B cell (primary cell): ENCODE data around the gene MT1X. TPM values are rescaled to one million over a fixed set of nuclear protein-coding genes. Genes with fewer than 3 reads are reported as not detected.

Source experiments
- ATAC-seq: fragments of 200-7000 bp; cut with Tn5 transposase; one replicate; pipeline ENCODE4 v1.10.0; 2021; ENCODE audit warnings: low read depth, mild to moderate bottlenecking, moderate number of reproducible peaks, moderate library complexity
- CTCF ChIA-PET: fragments of 350-600 bp; sonication (Branson Sonifier 250); formaldehyde crosslinking; loops from one replicate; lab custom pipeline; 2021; ENCODE audit warnings: antibody characterized with exemption, inconsistent platforms; lab: Charles Lee
- POLR2A ChIA-PET: fragments of 350-600 bp; sonication (Branson Sonifier 250); formaldehyde crosslinking; loops from one replicate; lab custom pipeline; 2021; ENCODE audit warnings: antibody characterized with exemption; lab: Charles Lee
- DNase-seq: peaks from one replicate; pipeline ENCODE4 v3.0.0; 2013
- H2AFZ ChIP-seq: 2 replicates; pipeline ENCODE4 v1.6.1; 2012; ENCODE audit warnings: mild to moderate bottlenecking, low read depth, low read length; ENCODE audit not compliant: insufficient read depth, poor library complexity, severe bottlenecking
- H3K27ac ChIP-seq, 2 donors: 1 replicate in 1 of 2; 2 replicates in 1 of 2; pipeline ENCODE4 v1.5.1; 2012 to 2013; ENCODE audit warnings: low read length in 2 of 2, mild to moderate bottlenecking in 2 of 2, moderate library complexity in 1 of 2
- H3K27me3 ChIP-seq, 4 experiments: fragments of 200-600 bp in 1 of 4; sonication (generic) in 1 of 4; replicated peaks in 1 of 4; 1 replicate in 2 of 4; 2 replicates in 2 of 4; pipeline versions ENCODE4 v1.6.1 to v1.7.0; 2013 to 2016; ENCODE audit warnings: low read length in 3 of 4, mild to moderate bottlenecking in 2 of 4, mixed read lengths in 1 of 4, moderate library complexity in 1 of 4; ENCODE audit not compliant: insufficient read depth in 4 of 4, control insufficient read depth in 3 of 4; ENCODE audit errors: control extremely low read depth in 1 of 4
- H3K36me3 ChIP-seq, 2 experiments: replicated peaks in 1 of 2; 1 replicate in 1 of 2; 2 replicates in 1 of 2; pipeline versions ENCODE4 v1.6.1 to v1.7.1; 2013; ENCODE audit warnings: low read length in 1 of 2; ENCODE audit not compliant: insufficient read depth in 2 of 2, control insufficient read depth in 1 of 2; ENCODE audit errors: control extremely low read depth in 1 of 2, extremely low read depth in 1 of 2
- H3K4me1 ChIP-seq, 2 donors: fragments of 200-600 bp in 1 of 2; sonication (generic) in 1 of 2; 1 replicate in 1 of 2; 2 replicates in 1 of 2; pipeline versions ENCODE4 v1.5.1 to v1.6.1; 2013 to 2017; ENCODE audit warnings: low read length in 2 of 2; ENCODE audit not compliant: control insufficient read depth in 2 of 2, insufficient read depth in 2 of 2
- H3K4me2 ChIP-seq: replicated peaks from 2 replicates; pipeline ENCODE3; 2012; ENCODE audit warnings: mild to moderate bottlenecking, low read depth, low read length; ENCODE audit not compliant: poor library complexity, severe bottlenecking
- H3K4me3 ChIP-seq, 5 experiments: fragments of 200-600 bp in 1 of 5; sonication (generic) in 1 of 5; 1 replicate in 3 of 5; 2 replicates in 2 of 5; pipeline versions ENCODE4 v1.5.1 to v1.7.0; 2011 to 2016; ENCODE audit warnings: low read length in 4 of 5, mild to moderate bottlenecking in 4 of 5, low read depth in 2 of 5, control low read depth in 1 of 5, moderate library complexity in 1 of 5; ENCODE audit not compliant: insufficient read depth in 1 of 5; ENCODE audit errors: control extremely low read depth in 1 of 5, extremely low read depth in 1 of 5
- H3K79me2 ChIP-seq: fragments of 200-600 bp; sonication (generic); one replicate; pipeline ENCODE4 v1.6.0; 2016; ENCODE audit warnings: low read length; ENCODE audit not compliant: control insufficient read depth, insufficient read depth
- H3K9ac ChIP-seq: fragments of 200-600 bp; sonication (generic); 2 replicates; pipeline ENCODE4 v1.6.1; 2017; ENCODE audit warnings: mild to moderate bottlenecking, low read length, moderate library complexity
- H3K9me3 ChIP-seq, 3 donors: one replicate each; pipeline versions ENCODE4 v1.6.1 to v1.7.1; 2013; ENCODE audit warnings: low read length in 2 of 3; ENCODE audit not compliant: control insufficient read depth in 2 of 3, insufficient read depth in 1 of 3; ENCODE audit errors: control extremely low read depth in 1 of 3
- H4K20me1 ChIP-seq: 2 replicates; pipeline ENCODE4 v1.6.0; 2012; ENCODE audit warnings: mild to moderate bottlenecking, low read length; ENCODE audit not compliant: insufficient read depth, control insufficient read depth, poor library complexity, severe bottlenecking
- H3K27ac Mint-ChIP-seq: one replicate; pipeline ENCODE4 v1.8.0; 2021; ENCODE audit warnings: mixed read lengths
- H3K27me3 Mint-ChIP-seq: one replicate; pipeline ENCODE4 v1.8.0; 2021; ENCODE audit warnings: mixed read lengths
- H3K4me1 Mint-ChIP-seq: one replicate; pipeline ENCODE4 v1.8.0; 2021; ENCODE audit warnings: mixed read lengths
- H3K4me3 Mint-ChIP-seq: one replicate; pipeline ENCODE4 v1.8.0; 2021; ENCODE audit warnings: mixed read lengths
- H3K9me3 Mint-ChIP-seq: one replicate; pipeline ENCODE4 v1.8.0; 2022; ENCODE audit warnings: mixed read lengths; ENCODE audit not compliant: insufficient read depth
- EZH2 ChIP-seq: IDR thresholded peaks from 2 replicates; pipeline ENCODE4 v1.6.1; 2012; ENCODE audit warnings: borderline replicate concordance, low read depth, mild to moderate bottlenecking, moderate library complexity, low read length; ENCODE audit not compliant: insufficient read depth, poor library complexity, severe bottlenecking
- WGBS: methylation state at CpG from one replicate; pipeline ENCODE4 v1.1.5; 2013; ENCODE audit warnings: missing lambda C conversion rate; ENCODE audit not compliant: insufficient coverage; 5-methylcytosine and 5-hydroxymethylcytosine counted together
- intact Hi-C: fragments of 100-400 bp; cut with micrococcal nuclease; formaldehyde crosslinking; loops from one replicate; pipeline ENCODE4 v1.10.0; 2022
- polyA plus RNA-seq: library from polyadenylated mRNA; depleted of rRNA; stranded (reverse); fragments of >200 nt; gene quantifications from 2 replicates; pipeline ENCODE4 v1.2.3, GENCODE V29; 2012
- total RNA-seq, 2 donors: library from RNA; stranded (reverse); fragments of 120-200 nt in 1 of 2; gene quantifications; 1 replicate in 1 of 2; 2 replicates in 1 of 2; pipeline versions ENCODE4 v1.2.3 to v1.2.4, GENCODE V29; 2013 to 2022
- TF ChIP-seq, protein P1 (sequence below): fragments of 200-600 bp; IDR thresholded peaks from one replicate; pipeline ENCODE4 v1.8.0; 2022; ENCODE audit warnings: antibody characterized with exemption, mild to moderate bottlenecking

Gene MT1X
- total and polyA plus RNA-seq, 2 donors (not counting 1 experiment from before 2014, with no cell fraction given), result 9.1 to 17.2 TPM

DNA sequence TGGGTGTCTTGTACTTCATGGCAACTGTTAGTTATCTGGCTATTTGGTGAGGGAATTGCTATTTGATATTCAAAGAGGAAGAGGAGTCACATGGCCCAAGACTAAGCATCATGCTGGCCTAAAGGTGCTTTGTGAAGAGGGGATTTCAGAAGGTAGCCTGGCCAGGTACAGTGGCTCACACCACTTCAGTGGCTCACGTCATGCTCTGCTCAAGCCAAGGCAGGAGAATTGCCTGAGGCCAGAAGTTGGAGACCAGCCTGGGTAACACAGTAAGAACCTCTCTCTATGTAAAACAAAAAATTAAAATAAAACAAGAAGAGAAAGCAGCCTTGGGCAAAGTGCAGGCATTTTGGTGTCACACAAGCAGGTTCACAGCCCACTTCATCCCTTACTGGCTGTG lies 37.0 kb upstream of the MT1X start:
- intact Hi-C loops, result no loop called here
- Histone ChIP-seq H3K9ac (no peak overlapping the region), H3K9me3 (peaks cover 0 to 4% (median 0%) of the 10 kb centered on the region in 3 donors), H3K4me1 (peaks cover 14 to 16% of the 10 kb centered on the region in 2 donors), H3K4me3 (no peak overlapping the region), H3K27ac (no peak overlapping the region), H4K20me1 (no peaks in the 10 kb centered on the region), H3K36me3 (no peaks in the 10 kb centered on the region), H3K4me2 (no peak overlapping the region), H2AFZ (no peak overlapping the region), H3K27me3 (peaks cover 0 to 56% (median 15%) of the 10 kb centered on the region in 4 experiments), H3K79me2 (no peaks in the 10 kb centered on the region)
- no peak overlapping the region for H3K4me3 Mint-ChIP-seq
- POLR2A ChIA-PET, result no interaction called here
- CTCF ChIA-PET, result interaction anchor here (2.1 kb wide), 1 partner anchor 57 kb away, joined by 12 read pairs; no protein-coding TSS in a partner anchor
- TF ChIP-seq, protein P1, sequence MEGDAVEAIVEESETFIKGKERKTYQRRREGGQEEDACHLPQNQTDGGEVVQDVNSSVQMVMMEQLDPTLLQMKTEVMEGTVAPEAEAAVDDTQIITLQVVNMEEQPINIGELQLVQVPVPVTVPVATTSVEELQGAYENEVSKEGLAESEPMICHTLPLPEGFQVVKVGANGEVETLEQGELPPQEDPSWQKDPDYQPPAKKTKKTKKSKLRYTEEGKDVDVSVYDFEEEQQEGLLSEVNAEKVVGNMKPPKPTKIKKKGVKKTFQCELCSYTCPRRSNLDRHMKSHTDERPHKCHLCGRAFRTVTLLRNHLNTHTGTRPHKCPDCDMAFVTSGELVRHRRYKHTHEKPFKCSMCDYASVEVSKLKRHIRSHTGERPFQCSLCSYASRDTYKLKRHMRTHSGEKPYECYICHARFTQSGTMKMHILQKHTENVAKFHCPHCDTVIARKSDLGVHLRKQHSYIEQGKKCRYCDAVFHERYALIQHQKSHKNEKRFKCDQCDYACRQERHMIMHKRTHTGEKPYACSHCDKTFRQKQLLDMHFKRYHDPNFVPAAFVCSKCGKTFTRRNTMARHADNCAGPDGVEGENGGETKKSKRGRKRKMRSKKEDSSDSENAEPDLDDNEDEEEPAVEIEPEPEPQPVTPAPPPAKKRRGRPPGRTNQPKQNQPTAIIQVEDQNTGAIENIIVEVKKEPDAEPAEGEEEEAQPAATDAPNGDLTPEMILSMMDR, result no peak
- TF ChIP-seq EZH2, result no peak
- WGBS, result no CpG with 5 or more reads among the region's 1 CpG
- H3K9me3 Mint-ChIP-seq, result no peaks in the 10 kb centered on the region
- DNase-seq, result no peak
- H3K27ac Mint-ChIP-seq, result no peak overlapping the region
- no peak for ATAC-seq
- H3K27me3 Mint-ChIP-seq, result peaks cover 57% of the 10 kb centered on the region
- H3K4me1 Mint-ChIP-seq, result peaks cover 15% of the 10 kb centered on the region

GRCh38 chr16:56645838-56646237 lies 36.4 kb upstream of the MT1X start:
- Mint-ChIP-seq H3K4me3 (no peak overlapping the region), H3K27me3 (peaks cover 52% of the 10 kb centered on the region), H3K9me3 (no peaks in the 10 kb centered on the region), H3K4me1 (peaks cover 15% of the 10 kb centered on the region), H3K27ac (no peak overlapping the region)
- DNase-seq (no peak), ATAC-seq (no peak)
- H3K36me3 ChIP-seq, result no peaks in the 10 kb centered on the region
- peaks cover 0 to 4% (median 0%) of the 10 kb centered on the region in 3 donors for H3K9me3 ChIP-seq
- intact Hi-C loops, result no loop called here
- H3K4me2 ChIP-seq, result no peak overlapping the region
- no peak overlapping the region for H2AFZ ChIP-seq
- CTCF ChIA-PET, result no interaction called here
- TF ChIP-seq EZH2, result no peak
- TF ChIP-seq, protein P1, result no peak
- H3K9ac ChIP-seq, result no peak overlapping the region
- H3K27me3 ChIP-seq, result peaks cover 0 to 50% (median 15%) of the 10 kb centered on the region in 4 experiments
- H3K4me1 ChIP-seq, result peaks cover 14 to 16% of the 10 kb centered on the region in 2 donors
- WGBS, result no CpG with 5 or more reads among the region's 1 CpG
- H3K79me2 ChIP-seq, result no peaks in the 10 kb centered on the region
- H3K4me3 ChIP-seq, result no peak overlapping the region
- no peaks in the 10 kb centered on the region for H4K20me1 ChIP-seq
- POLR2A ChIA-PET, result no interaction called here
- no peak overlapping the region for H3K27ac ChIP-seq
